Left lung (tissue), 10 donors: ENCODE measurements around the gene KLHL3. TPM values are rescaled to one million over a fixed set of nuclear protein-coding genes. Genes with fewer than 3 reads are reported as not detected.

Experiments
- ATAC-seq: fragments of 200-7000 bp; cut with Tn5 transposase; one replicate; pipeline ENCODE4 v1.9.1; 2020; ENCODE audit warnings: moderate library complexity
- DNase-seq, 4 donors: peaks; one replicate each; pipeline ENCODE4 v3.0.0-alpha.2; 2013 to 2020
- H3K27ac ChIP-seq, 2 donors: fragments of 200-600 bp; sonication (generic) in 1 of 2; one replicate each; pipeline versions ENCODE4 v1.5.0 to v1.8.0; 2020 to 2021
- H3K27me3 ChIP-seq, 2 donors: fragments of 200-600 bp; sonication (generic) in 1 of 2; one replicate each; pipeline versions ENCODE4 v1.5.0 to v1.8.0; 2020 to 2021
- H3K36me3 ChIP-seq, 2 donors: fragments of 200-600 bp; sonication (generic) in 1 of 2; one replicate each; pipeline versions ENCODE4 v1.5.0 to v1.8.0; 2020 to 2021
- H3K4me1 ChIP-seq, 2 donors: fragments of 200-600 bp; one replicate each; pipeline ENCODE4 v1.8.0; 2021
- H3K4me3 ChIP-seq, 2 donors: fragments of 200-600 bp; sonication (generic) in 1 of 2; one replicate each; pipeline versions ENCODE4 v1.5.0 to v1.8.0; 2020 to 2021; ENCODE audit warnings: mild to moderate bottlenecking in 1 of 2
- H3K9me3 ChIP-seq, 2 donors: fragments of 200-600 bp; sonication (generic) in 1 of 2; one replicate each; pipeline versions ENCODE4 v1.5.0 to v1.8.0; 2020 to 2021
- CTCF ChIP-seq, 2 donors: fragments of 200-600 bp; sonication (generic) in 1 of 2; IDR thresholded peaks; one replicate each; pipeline versions ENCODE4 v1.5.0 to v1.8.0; 2021; ENCODE audit warnings: antibody characterized with exemption in 2 of 2
- intact Hi-C, 2 donors: fragments of 100-400 bp; cut with DNase I; formaldehyde crosslinking; loops; one replicate each; pipeline versions ENCODE4 v1.11.2 to v1.14.2; 2022
- polyA plus RNA-seq, 6 donors: library from polyadenylated mRNA; unstranded; fragments of 120-200 nt; gene quantifications; one replicate each; pipeline ENCODE4 v1.2.1, GENCODE V29; 2013; ENCODE audit not compliant: insufficient read length in 6 of 6
- total RNA-seq, 2 donors: library from RNA; stranded (reverse); fragmentation: NEBNext Ultra II Directional; extraction: Animal tissue kit (Norgen Biotek cat#: 25700); gene quantifications; one replicate each; pipeline ENCODE4 v1.2.1, GENCODE V29; 2021
- donor health status: DM: no; HTN: yes; CAD: no.
- donor health status: DM: no; HTN: no; CAD: no.

The KLHL3 gene
- total and polyA plus RNA-seq, 8 donors = 5.4 to 35.7 (median 29.7) TPM

- no peaks in the 10 kb centered on the region for H3K36me3 ChIP-seq
- H3K27ac ChIP-seq = no peak overlapping the region
- DNase-seq (no peak), ATAC-seq (no peak)
- no peak for TF ChIP-seq CTCF (IDR thresholded peaks at IDR 0.05)
- no peak overlapping the region for H3K4me3 ChIP-seq
- no peaks in the 10 kb centered on the region for H3K27me3 ChIP-seq
- H3K4me1 ChIP-seq = peaks cover 0 to 18% of the 10 kb centered on the region in 2 donors
- intact Hi-C loops = no loop called here
- H3K9me3 ChIP-seq = no peaks in the 10 kb centered on the region
Observed at GRCh38 chr5:137741718-137742117, 5.8 kb upstream of the KLHL3 start.

GRCh38 chr5:137739737-137740136 lies 3.8 kb upstream of the KLHL3 start:
- H3K4me1 ChIP-seq = peaks cover 8 to 38% of the 10 kb centered on the region in 2 donors
- H3K9me3 ChIP-seq = no peaks in the 10 kb centered on the region
- no peaks in the 10 kb centered on the region for H3K36me3 ChIP-seq
- TF ChIP-seq CTCF (IDR thresholded peaks at IDR 0.05) = no peak
- intact Hi-C loops = loop anchor here in 1 of 2 donors (5.0 kb wide), 1 partner anchor 82 kb away; no protein-coding TSS in a partner anchor
- H3K27me3 ChIP-seq = peaks cover 0 to 6% of the 10 kb centered on the region in 2 donors
- no peak for DNase-seq
- no peak overlapping the region for H3K27ac ChIP-seq
- no peak overlapping the region for H3K4me3 ChIP-seq
- ATAC-seq = no peak

- intact Hi-C loops = loop anchor here in 1 of 2 donors (5.0 kb wide), 1 partner anchor 82 kb away; no protein-coding TSS in a partner anchor
- no peak for ATAC-seq
Observed at GRCh38 chr5:137738947-137739346, 3.1 kb upstream of the KLHL3 start.

GRCh38 chr5:137737349-137738131 lies 1.7 kb upstream of the KLHL3 start:
- no peaks in the 10 kb centered on the region for H3K36me3 ChIP-seq
- intact Hi-C loops = loop anchor here in 1 of 2 donors (5.0 kb wide), 1 partner anchor 80 kb away; no protein-coding TSS in a partner anchor

More at GRCh38 chr5:137738947-137739346, 3.1 kb upstream of the KLHL3 start:
- H3K4me3 ChIP-seq = no peak overlapping the region
- peaks cover 8 to 45% of the 10 kb centered on the region in 2 donors for H3K4me1 ChIP-seq
- H3K9me3 ChIP-seq = no peaks in the 10 kb centered on the region
- H3K27me3 ChIP-seq = peaks cover 0 to 6% of the 10 kb centered on the region in 2 donors
- no peaks in the 10 kb centered on the region for H3K36me3 ChIP-seq
- TF ChIP-seq CTCF (IDR thresholded peaks at IDR 0.05) = no peak
- no peak overlapping the region for H3K27ac ChIP-seq
- DNase-seq = no peak

More at GRCh38 chr5:137737349-137738131, 1.7 kb upstream of the KLHL3 start:
- no peaks in the 10 kb centered on the region for H3K9me3 ChIP-seq
- DNase-seq = peak in 2 of 4 donors; percentile 30 to 43
- peak overlapping the region in 1 of 2 donors; percentile 37 for H3K27ac ChIP-seq
- no peak for ATAC-seq
- no peak overlapping the region for H3K4me3 ChIP-seq
- TF ChIP-seq CTCF (IDR thresholded peaks at IDR 0.05) = no peak
- H3K4me1 ChIP-seq = peaks cover 8 to 45% of the 10 kb centered on the region in 2 donors
- peaks cover 0 to 6% of the 10 kb centered on the region in 2 donors for H3K27me3 ChIP-seq
